ENCODE measurements around the gene JAZF1. TPM values are rescaled to one million over a fixed set of nuclear protein-coding genes. Genes with fewer than 3 reads are reported as not detected.

JAZF1 gene
- total RNA-seq, 1 donor from 2014 or later: 0.96 TPM

GRCh38 chr7:27839099-27839498 lies 341.5 kb downstream of the JAZF1 start:
- TF ChIP-seq CTCF (IDR thresholded peaks at IDR 0.05; ENCODE audit: insufficient read depth, low read length, poor library complexity, severe bottlenecking): no peak
- Histone ChIP-seq H3K36me3 (ENCODE audit: control insufficient read depth, insufficient read depth, low read length) (no peaks in the 10 kb centered on the region), H3K27me3 (ENCODE audit: control insufficient read depth, insufficient read depth, low read length) (no peaks in the 10 kb centered on the region), H3K4me3 (ENCODE audit: low read depth, low read length) (no peak overlapping the region)
- DNase-seq (ENCODE audit: low read depth): no peak

- DNase-seq (ENCODE audit: low read depth): no peak
- Histone ChIP-seq H3K4me3 (ENCODE audit: low read depth, low read length) (no peak overlapping the region), H3K36me3 (ENCODE audit: control insufficient read depth, insufficient read depth, low read length) (no peaks in the 10 kb centered on the region), H3K27me3 (ENCODE audit: control insufficient read depth, insufficient read depth, low read length) (no peaks in the 10 kb centered on the region)
- no peak for TF ChIP-seq CTCF (IDR thresholded peaks at IDR 0.05; ENCODE audit: insufficient read depth, low read length, poor library complexity, severe bottlenecking)
These were observed 344.1 kb downstream of the JAZF1 start for GRCh38 chr7:27836536-27836935.

GRCh38 chr7:27835376-27835775 lies 345.2 kb downstream of the JAZF1 start:
- DNase-seq (ENCODE audit: low read depth): no peak
- H3K4me3 ChIP-seq (ENCODE audit: low read depth, low read length): no peak overlapping the region
- no peak for TF ChIP-seq CTCF (IDR thresholded peaks at IDR 0.05; ENCODE audit: insufficient read depth, low read length, poor library complexity, severe bottlenecking)
- H3K36me3 ChIP-seq (ENCODE audit: control insufficient read depth, insufficient read depth, low read length): no peaks in the 10 kb centered on the region
- H3K27me3 ChIP-seq (ENCODE audit: control insufficient read depth, insufficient read depth, low read length): no peaks in the 10 kb centered on the region

- no peak overlapping the region for H3K4me3 ChIP-seq (ENCODE audit: low read depth, low read length)
These were observed 346.2 kb downstream of the JAZF1 start for GRCh38 chr7:27834179-27834921.

GRCh38 chr7:27826357-27826756 lies 354.2 kb downstream of the JAZF1 start:
- TF ChIP-seq CTCF (IDR thresholded peaks at IDR 0.05; ENCODE audit: insufficient read depth, low read length, poor library complexity, severe bottlenecking): no peak
- no peak for DNase-seq (ENCODE audit: low read depth)
- Histone ChIP-seq H3K27me3 (ENCODE audit: control insufficient read depth, insufficient read depth, low read length) (no peaks in the 10 kb centered on the region), H3K36me3 (ENCODE audit: control insufficient read depth, insufficient read depth, low read length) (no peaks in the 10 kb centered on the region), H3K4me3 (ENCODE audit: low read depth, low read length) (no peak overlapping the region)

More at GRCh38 chr7:27834179-27834921, 346.2 kb downstream of the JAZF1 start:
- TF ChIP-seq CTCF (IDR thresholded peaks at IDR 0.05; ENCODE audit: insufficient read depth, low read length, poor library complexity, severe bottlenecking): no peak
- DNase-seq (ENCODE audit: low read depth): no peak
- H3K27me3 ChIP-seq (ENCODE audit: control insufficient read depth, insufficient read depth, low read length): no peaks in the 10 kb centered on the region
- no peaks in the 10 kb centered on the region for H3K36me3 ChIP-seq (ENCODE audit: control insufficient read depth, insufficient read depth, low read length)

GRCh38 chr7:27825891-27826290 lies 354.7 kb downstream of the JAZF1 start:
- Histone ChIP-seq H3K4me3 (ENCODE audit: low read depth, low read length) (no peak overlapping the region), H3K36me3 (ENCODE audit: control insufficient read depth, insufficient read depth, low read length) (no peaks in the 10 kb centered on the region), H3K27me3 (ENCODE audit: control insufficient read depth, insufficient read depth, low read length) (no peaks in the 10 kb centered on the region)
- no peak for TF ChIP-seq CTCF (IDR thresholded peaks at IDR 0.05; ENCODE audit: insufficient read depth, low read length, poor library complexity, severe bottlenecking)
- no peak for DNase-seq (ENCODE audit: low read depth)
